Brain microvascular endothelial cell (primary cell): Measurements from ENCODE around the gene NPAS2.

Experiments
- DNase-seq: peaks from one replicate; pipeline ENCODE4 v3.0.0-alpha.2; 2020
- H3K27ac ChIP-seq: fragments of 250-450 bp; sonication (Bioruptor Pico); 2 replicates; pipeline ENCODE4 v1.5.1; 2020; ENCODE audit warnings: mild to moderate bottlenecking, moderate library complexity
- H3K27me3 ChIP-seq: fragments of 250-450 bp; sonication (Bioruptor Pico); replicated peaks from 2 replicates; pipeline ENCODE4 v1.5.1; 2020; ENCODE audit warnings: mild to moderate bottlenecking
- H3K36me3 ChIP-seq: fragments of 250-450 bp; sonication (Bioruptor Pico); replicated peaks from 2 replicates; pipeline ENCODE4 v1.5.1; 2020; ENCODE audit warnings: mild to moderate bottlenecking
- H3K4me3 ChIP-seq: 2 replicates; pipeline ENCODE4 v1.5.1; 2011; ENCODE audit warnings: low read depth, mild to moderate bottlenecking, control low read depth, low read length, moderate library complexity
- CTCF ChIP-seq: IDR thresholded peaks from 2 replicates; pipeline ENCODE4 v1.5.1; 2011; ENCODE audit warnings: low read depth, mild to moderate bottlenecking, moderate library complexity, low read length, control low read depth, inconsistent platforms; ENCODE audit errors: missing control alignments
- in situ Hi-C: cut with HindIII; loops from 2 replicates; pipeline ENCODE4 v1.10.0; 2017; ENCODE audit warnings: low sequenced_read_pairs, low pct_ligation_motif_present

The NPAS2 gene

GRCh38 chr2:100791294-100791935 lies 28.5 kb upstream of the NPAS2 start:
- Histone ChIP-seq H3K4me3 (no peak overlapping the region), H3K36me3 (no peaks in the 10 kb centered on the region), H3K27ac (no peak overlapping the region), H3K27me3 (no peaks in the 10 kb centered on the region)
- no peak for TF ChIP-seq CTCF
- DNase-seq: no peak
- in situ Hi-C loops: no loop called here

GRCh38 chr2:100791936-100792308 lies 28.0 kb upstream of the NPAS2 start:
- no peak for TF ChIP-seq CTCF

GRCh38 chr2:100793220-100793619 lies 26.7 kb upstream of the NPAS2 start:
- H3K4me3 ChIP-seq: no peak overlapping the region
- TF ChIP-seq CTCF: no peak
- H3K36me3 ChIP-seq: no peaks in the 10 kb centered on the region
- H3K27me3 ChIP-seq: no peaks in the 10 kb centered on the region
- no peak for DNase-seq
- in situ Hi-C loops: no loop called here
- H3K27ac ChIP-seq: no peak overlapping the region

More at GRCh38 chr2:100791936-100792308, 28.0 kb upstream of the NPAS2 start:
- Histone ChIP-seq H3K36me3 (no peaks in the 10 kb centered on the region), H3K27me3 (no peaks in the 10 kb centered on the region), H3K4me3 (no peak overlapping the region), H3K27ac (no peak overlapping the region)
- in situ Hi-C loops: no loop called here
- no peak for DNase-seq

GRCh38 chr2:100793982-100794381 lies 26.0 kb upstream of the NPAS2 start:
- Histone ChIP-seq H3K27me3 (no peaks in the 10 kb centered on the region), H3K4me3 (no peak overlapping the region), H3K36me3 (no peaks in the 10 kb centered on the region), H3K27ac (no peak overlapping the region)
- no peak for TF ChIP-seq CTCF
- no peak for DNase-seq
- in situ Hi-C loops: no loop called here

GRCh38 chr2:100796499-100797100 lies 23.3 kb upstream of the NPAS2 start:
- in situ Hi-C loops: no loop called here

More at GRCh38 chr2:100796499-100797100, 23.3 kb upstream of the NPAS2 start:
- TF ChIP-seq CTCF: no peak
- Histone ChIP-seq H3K27ac (no peak overlapping the region), H3K27me3 (no peaks in the 10 kb centered on the region), H3K36me3 (no peaks in the 10 kb centered on the region), H3K4me3 (no peak overlapping the region)
- no peak for DNase-seq
